ENCODE measurements around the gene IMMP2L. TPM values are rescaled to one million over a fixed set of nuclear protein-coding genes. Genes with fewer than 3 reads are reported as not detected.

Gene IMMP2L
- total and polyA plus RNA-seq, 2 of the 8 experiments (the other 6 are each of a cell fraction or from before 2014, with no cell fraction given): 2.3 to 10.1 TPM

GRCh38 chr7:111393011-111393754 lies 169.1 kb downstream of the IMMP2L start:
- DNase-seq (ENCODE audit: low read depth in 1 of 2, low spot score in 2 of 2): no peak
- Histone ChIP-seq H3K27ac (ENCODE audit: low read depth, low read length) (no peak overlapping the region), H3K18ac (ENCODE audit: extremely low read depth, low read length) (no peak overlapping the region), H3K56ac (replicated peaks; ENCODE audit: insufficient read length, low read depth, low read length) (no peak overlapping the region), H3K4me3 (ENCODE audit: extremely low read depth in 1 of 4, insufficient read depth in 2 of 4, low read depth in 3 of 4, low read length in 4 of 4) (no peak overlapping the region), H4K20me1 (replicated peaks in 1 of 2; ENCODE audit: control insufficient read depth in 1 of 2, insufficient read depth in 2 of 2, low read length in 2 of 2) (no peaks in the 10 kb centered on the region), H4K91ac (replicated peaks; ENCODE audit: insufficient read length, low read length) (no peak overlapping the region), H2BK15ac (ENCODE audit: low read length) (no peak overlapping the region), H3K9me3 (ENCODE audit: insufficient read depth in 2 of 2, low read depth in 1 of 2, low read length in 1 of 2) (no peaks in the 10 kb centered on the region), H3K36me3 (ENCODE audit: control insufficient read depth in 2 of 4, insufficient read depth in 4 of 4, low read length in 3 of 4) (no peaks in the 10 kb centered on the region), H2BK5ac (ENCODE audit: low read depth, low read length) (no peak overlapping the region), H3K9ac (replicated peaks in 1 of 4; ENCODE audit: extremely low read depth in 1 of 4, low read depth in 3 of 4, low read length in 3 of 4) (no peak overlapping the region), H4K5ac (ENCODE audit: insufficient read length, low read depth, low read length) (no peak overlapping the region), H3K4me1 (replicated peaks in 1 of 4; ENCODE audit: control insufficient read depth in 3 of 4, insufficient read depth in 4 of 4, low read length in 3 of 4) (peaks cover 0 to 3% (median 0%) of the 10 kb centered on the region in 4 experiments; a peak in 3 of 7 replicates), H2BK20ac (ENCODE audit: low read length) (no peak overlapping the region; the same call in 1 of the 2 replicates), H3K79me2 (ENCODE audit: control insufficient read depth in 1 of 2, insufficient read depth in 2 of 2, low read length in 2 of 2) (no peaks in the 10 kb centered on the region), H3K27me3 (replicated peaks in 1 of 4; ENCODE audit: control insufficient read depth in 3 of 4, extremely low read depth in 1 of 4, insufficient read depth in 3 of 4, low read length in 3 of 4) (no peaks in the 10 kb centered on the region), H3K79me1 (ENCODE audit: low read depth, low read length) (no peaks in the 10 kb centered on the region), H3K23me2 (ENCODE audit: low read depth, low read length) (no peaks in the 10 kb centered on the region), H3K4me2 (ENCODE audit: insufficient read depth in 1 of 2, low read depth in 2 of 2, low read length in 2 of 2) (no peak overlapping the region), H4K8ac (ENCODE audit: extremely low read depth, insufficient read depth, low read length) (no peak overlapping the region), H2AFZ (ENCODE audit: low read length) (no peak overlapping the region), H3K14ac (ENCODE audit: insufficient read length) (no peak overlapping the region), H3K23ac (ENCODE audit: insufficient read length) (no peak overlapping the region), H2AK5ac (ENCODE audit: low read depth, low read length) (no peak overlapping the region), H2BK120ac (replicated peaks; ENCODE audit: low read depth, low read length) (no peak overlapping the region), H2BK12ac (ENCODE audit: low read depth, low read length) (no peak overlapping the region), H3K4ac (replicated peaks; ENCODE audit: insufficient read length, low read depth, low read length) (no peak overlapping the region)
- ChIA-PET POLR2A (ENCODE audit: partially characterized antibody) (interaction anchor here (1.0 to 1.1 kb wide), 2 partner anchors 12 to 20 kb away, joined by 3 read pairs; no protein-coding TSS in a partner anchor), CTCF (ENCODE audit: partially characterized antibody) (interaction anchor here (1.4 kb wide), 1 partner anchor 21 kb away, joined by 5 read pairs; no protein-coding TSS in a partner anchor)
- TF ChIP-seq CHD1 (IDR thresholded peaks at IDR 0.05; ENCODE audit: low read depth, low read length): no peak
- TF ChIP-seq CEBPB (IDR thresholded peaks at IDR 0.05; ENCODE audit: low read depth, low read length): peak; percentile 70; the same call in 1 of the 2 replicates
- no peak for TF ChIP-seq SP2 (IDR thresholded peaks at IDR 0.05; ENCODE audit: low read length)
- TF ChIP-seq ATF2 (IDR thresholded peaks at IDR 0.05; ENCODE audit: low read length): no peak
- TF ChIP-seq TEAD4 (IDR thresholded peaks at IDR 0.05; ENCODE audit: low read depth, low read length): 0 out of 2 replicates have a peak, but pooled peaks have one; percentile 11
- TF ChIP-seq MAX (IDR thresholded peaks at IDR 0.05): no peak
- WGBS, 2 experiments (ENCODE audit: extremely low coverage in 1 of 2, insufficient coverage in 1 of 2, insufficient read length in 1 of 2, insufficient replicate concordance in 2 of 2, low coverage in 1 of 2, low lambda C conversion rate in 2 of 2, missing lambda C conversion rate in 1 of 2): 47 to 100% methylated on average over 1 to 3 of the region's 3 CpGs
- FAIRE-seq: peak; percentile 39

Measured in H1 (cell line).